IMR-90 (cell line): ENCODE measurements around the gene ASTL. TPM values are rescaled to one million over a fixed set of nuclear protein-coding genes. Genes with fewer than 3 reads are reported as not detected.

ENCODE experiments used
- ATAC-seq: fragments of 200-7000 bp; cut with Tn5 transposase; 2 replicates; pipeline ENCODE4 v1.9.1; 2020; ENCODE audit warnings: low read depth, mild to moderate bottlenecking, moderate library complexity
- BruUV-seq: library from RNA; stranded (reverse); fragments of 400-500 nt; replicated peaks from 2 replicates; lab custom pipeline; 2021; lab: Mats Ljungman, UMichigan
- CTCF ChIA-PET: fragments of 300-600 bp; formaldehyde crosslinking; extraction: SDS; loops from one replicate; lab custom pipeline; 2021; ENCODE audit warnings: antibody characterized with exemption; lab: Yijun Ruan, JAX
- POLR2A ChIA-PET: fragments of 300-600 bp; sonication (Branson Sonifier 250); formaldehyde crosslinking; loops from one replicate; lab custom pipeline; 2022; ENCODE audit warnings: antibody characterized with exemption; ENCODE audit not compliant: unreplicated experiment; lab: Charles Lee
- DNase-seq: peaks from one replicate; pipeline ENCODE4 v3.0.0; 2013
- H2AFZ ChIP-seq: replicated peaks from 2 replicates; pipeline ENCODE3; 2013; ENCODE audit warnings: low read length, mild to moderate bottlenecking; ENCODE audit not compliant: poor library complexity
- H2AK5ac ChIP-seq: 2 replicates; pipeline ENCODE4 v1.6.1; 2013; ENCODE audit warnings: low read depth, low read length, inconsistent platforms
- H2AK9ac ChIP-seq: replicated peaks from 2 replicates; pipeline ENCODE3; 2013; ENCODE audit warnings: mild to moderate bottlenecking, low read depth, low read length, moderate library complexity; ENCODE audit not compliant: poor library complexity
- H2BK120ac ChIP-seq: 2 replicates; pipeline ENCODE4 v1.6.1; 2013; ENCODE audit warnings: low read depth, low read length, inconsistent platforms
- H2BK15ac ChIP-seq: 3 replicates; pipeline ENCODE4 v1.6.1; 2013; ENCODE audit warnings: low read depth, low read length, inconsistent platforms
- H2BK20ac ChIP-seq: 2 replicates; pipeline ENCODE4 v1.6.1; 2013; ENCODE audit warnings: low read depth, mild to moderate bottlenecking, inconsistent platforms, low read length, moderate library complexity
- H2BK5ac ChIP-seq: 2 replicates; pipeline ENCODE4 v1.6.1; 2013; ENCODE audit warnings: mild to moderate bottlenecking, low read depth, low read length, inconsistent platforms; ENCODE audit not compliant: poor library complexity, severe bottlenecking
- H3K14ac ChIP-seq: replicated peaks from 2 replicates; pipeline ENCODE4 v1.6.1; 2013; ENCODE audit warnings: low read depth, low read length, inconsistent platforms
- H3K18ac ChIP-seq: 2 replicates; pipeline ENCODE4 v1.6.1; 2013; ENCODE audit warnings: low read depth, low read length, control low read depth
- H3K23ac ChIP-seq: 2 replicates; pipeline ENCODE4 v1.6.1; 2013; ENCODE audit warnings: low read depth, low read length, inconsistent platforms
- H3K27ac ChIP-seq: 2 replicates; pipeline ENCODE4 v1.5.1; 2013; ENCODE audit warnings: mild to moderate bottlenecking, control low read depth, low read length; ENCODE audit not compliant: insufficient read depth
- H3K27me3 ChIP-seq: 2 replicates; pipeline ENCODE4 v1.6.1; 2013; ENCODE audit warnings: low read length; ENCODE audit not compliant: control insufficient read depth, insufficient read depth
- H3K36me3 ChIP-seq: 2 replicates; pipeline ENCODE4 v1.6.1; 2013; ENCODE audit warnings: low read length, mixed read lengths; ENCODE audit not compliant: control insufficient read depth, insufficient read depth
- H3K4ac ChIP-seq: 2 replicates; pipeline ENCODE4 v1.6.1; 2013; ENCODE audit warnings: low read depth, low read length, inconsistent platforms
- H3K4me1 ChIP-seq: 2 replicates; pipeline ENCODE4 v1.6.1; 2013; ENCODE audit warnings: low read length, mixed read lengths; ENCODE audit not compliant: control insufficient read depth, insufficient read depth
- H3K4me2 ChIP-seq: 2 replicates; pipeline ENCODE4 v1.6.1; 2013; ENCODE audit warnings: low read depth, mild to moderate bottlenecking, control low read depth, low read length, moderate library complexity
- H3K4me3 ChIP-seq: 2 replicates; pipeline ENCODE4 v1.5.1; 2013; ENCODE audit warnings: low read depth, mild to moderate bottlenecking, control low read depth, low read length, moderate library complexity; ENCODE audit not compliant: insufficient read depth
- H3K56ac ChIP-seq: 2 replicates; pipeline ENCODE4 v1.6.1; 2013; ENCODE audit warnings: low read length, inconsistent platforms; ENCODE audit not compliant: insufficient read depth; ENCODE audit errors: extremely low read depth
- H3K79me1 ChIP-seq, 2 experiments: 2 replicates each; pipeline ENCODE4 v1.6.1; 2013; ENCODE audit warnings: low read length in 2 of 2, inconsistent platforms in 1 of 2, low read depth in 1 of 2
- H3K9ac ChIP-seq: 2 replicates; pipeline ENCODE4 v1.6.1; 2013; ENCODE audit warnings: low read depth, low read length, control low read depth
- H3K9me1 ChIP-seq: 2 replicates; pipeline ENCODE4 v1.6.1; 2013; ENCODE audit warnings: low read length, inconsistent platforms; ENCODE audit not compliant: insufficient read depth
- H3K9me3 ChIP-seq: 2 replicates; pipeline ENCODE4 v1.6.1; 2013; ENCODE audit warnings: low read length; ENCODE audit not compliant: control insufficient read depth, insufficient read depth
- H4K20me1 ChIP-seq: 2 replicates; pipeline ENCODE4 v1.6.1; 2013; ENCODE audit warnings: low read length, inconsistent platforms; ENCODE audit not compliant: insufficient read depth
- H4K5ac ChIP-seq: 2 replicates; pipeline ENCODE4 v1.6.1; 2013; ENCODE audit warnings: mild to moderate bottlenecking, low read depth, low read length, control low read depth
- H4K8ac ChIP-seq, 2 experiments: 2 replicates each; pipeline ENCODE4 v1.6.1; 2013; ENCODE audit warnings: low read depth in 2 of 2, low read length in 2 of 2, control low read depth in 1 of 2, inconsistent platforms in 1 of 2
- H4K91ac ChIP-seq: 2 replicates; pipeline ENCODE4 v1.6.1; 2013; ENCODE audit warnings: low read depth, low read length, inconsistent platforms; ENCODE audit not compliant: insufficient read depth
- BHLHE40 ChIP-seq: fragments of 150-350 bp; IDR thresholded peaks from 2 replicates; pipeline ENCODE4 v1.6.1; 2016; ENCODE audit warnings: mild to moderate bottlenecking, low read depth, low read length
- CEBPB ChIP-seq: IDR thresholded peaks from 2 replicates; pipeline ENCODE4 v1.6.1; 2012; ENCODE audit warnings: low read depth, low read length, improper control_type of control experiment
- CHD1 ChIP-seq: IDR thresholded peaks from 2 replicates; pipeline ENCODE4 v1.6.1; 2012; ENCODE audit warnings: low read depth, low read length, improper control_type of control experiment
- FOS ChIP-seq: fragments of 150-350 bp; IDR thresholded peaks from 2 replicates; pipeline ENCODE4 v1.6.1; 2016; ENCODE audit warnings: low read depth, low read length
- MAFK ChIP-seq: IDR thresholded peaks from 2 replicates; pipeline ENCODE4 v1.6.1; 2012; ENCODE audit warnings: low read depth, low read length, improper control_type of control experiment
- MAZ ChIP-seq: IDR thresholded peaks from 2 replicates; pipeline ENCODE4 v1.6.1; 2012; ENCODE audit warnings: low read depth, mild to moderate bottlenecking, low read length, improper control_type of control experiment, moderate library complexity, borderline replicate concordance
- MXI1 ChIP-seq: IDR thresholded peaks from 2 replicates; pipeline ENCODE4 v1.6.1; 2012; ENCODE audit warnings: low read depth, mild to moderate bottlenecking, low read length, moderate library complexity, borderline replicate concordance
- NFE2L2 ChIP-seq: fragments of 150-350 bp; IDR thresholded peaks from 2 replicates; pipeline ENCODE4 v1.6.1; 2016; ENCODE audit warnings: low read depth, mild to moderate bottlenecking, low read length
- POLR2A ChIP-seq: IDR thresholded peaks from 2 replicates; pipeline ENCODE4 v1.6.1; 2012; ENCODE audit warnings: mild to moderate bottlenecking, low read depth, low read length
- RCOR1 ChIP-seq: IDR thresholded peaks from 2 replicates; pipeline ENCODE4 v1.6.1; 2012; ENCODE audit warnings: mild to moderate bottlenecking, low read length, improper control_type of control experiment; ENCODE audit not compliant: insufficient replicate concordance
- RFX5 ChIP-seq: IDR thresholded peaks from 2 replicates; pipeline ENCODE4 v1.8.0; 2012; ENCODE audit warnings: low read depth, mild to moderate bottlenecking, low read length, moderate library complexity
- SMC3 ChIP-seq: fragments of 150-350 bp; IDR thresholded peaks from 2 replicates; pipeline ENCODE4 v1.6.1; 2016; ENCODE audit warnings: low read depth, mild to moderate bottlenecking, antibody characterized with exemption, low read length, moderate library complexity
- WGBS, 2 experiments: methylation state at CpG; one replicate each; pipeline versions ENCODE4 v1.1.5 to v1.1.7; 2013; ENCODE audit warnings: missing lambda C conversion rate in 2 of 2; ENCODE audit not compliant: insufficient read length in 1 of 2; ENCODE audit errors: extremely low coverage in 2 of 2; 5-methylcytosine and 5-hydroxymethylcytosine counted together
- dilution Hi-C: fragments of 300-500 bp; cut with HindIII; formaldehyde crosslinking; loops from one replicate; pipeline ENCODE4 v1.14.3; 2018; ENCODE audit warnings: low sequenced_read_pairs; ENCODE audit not compliant: unreplicated experiment
- in situ Hi-C: fragments of 300-500 bp; cut with MboI; formaldehyde crosslinking; loops from 3 replicates; pipeline ENCODE4 v1.14.3; 2019; ENCODE audit warnings: low sequenced_read_pairs, inconsistent platforms, mixed read lengths
- intact Hi-C: fragments of 100-400 bp; cut with micrococcal nuclease; formaldehyde crosslinking; loops from 2 replicates; pipeline ENCODE4 v1.10.0; 2022
- polyA plus RNA-seq, 3 experiments: library from polyadenylated mRNA; depleted of rRNA; stranded (reverse); fragments of >200 nt; gene quantifications; 2 replicates each; pipeline ENCODE4 v1.2.3, GENCODE V29; 2012; ENCODE audit warnings: low replicate concordance in 1 of 3
- total RNA-seq: library from RNA; depleted of rRNA; stranded (reverse); fragments of >200 nt; gene quantifications from 2 replicates; pipeline ENCODE4 v1.2.3, GENCODE V29; 2012
- TF ChIP-seq, protein P1 (sequence below): conservative IDR thresholded peaks from 2 replicates; pipeline ENCODE4 v1.5.1; 2012; ENCODE audit warnings: mild to moderate bottlenecking, low read depth, low read length, improper control_type of control experiment
- TF ChIP-seq, protein P2 (sequence below): fragments of 150-350 bp; IDR thresholded peaks from 2 replicates; pipeline ENCODE4 v1.6.1; 2017; ENCODE audit warnings: mild to moderate bottlenecking, antibody characterized with exemption, low read length, low read depth
- TF ChIP-seq, protein P3 (sequence below): fragments of 150-350 bp; IDR thresholded peaks from 2 replicates; pipeline ENCODE4 v1.6.1; 2016; ENCODE audit warnings: low read depth, mild to moderate bottlenecking, low read length, moderate library complexity, borderline replicate concordance

The ASTL gene
- total and polyA plus RNA-seq, 2 of the 4 experiments (the other 2 are of a cell fraction) = not detected

DNA sequence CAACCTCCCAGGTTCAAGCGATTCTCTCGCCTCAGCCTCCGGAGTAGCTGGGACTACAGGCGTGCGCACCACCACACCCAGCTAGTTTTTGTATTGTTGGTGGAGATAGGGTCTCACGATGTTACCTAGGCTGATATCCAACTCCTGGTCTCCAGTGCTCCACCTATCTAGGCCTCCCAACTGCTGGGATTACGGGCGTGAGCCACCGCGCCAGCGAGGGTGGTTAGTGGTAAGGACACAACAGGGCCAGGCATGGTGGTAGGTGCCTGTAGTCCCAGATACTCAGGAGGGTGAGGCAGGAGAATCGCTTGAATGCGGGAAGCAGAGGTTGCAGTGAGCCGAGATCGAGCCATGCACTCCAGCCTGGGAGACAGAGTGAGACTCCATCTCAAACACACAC lies 33.5 kb upstream of the ASTL start:
- in situ Hi-C loops = no loop called here
- H2AK5ac ChIP-seq = no peak overlapping the region
- ATAC-seq (no peak), DNase-seq (no peak)
- H2AFZ ChIP-seq = no peak overlapping the region
- H3K9me3 ChIP-seq = no peaks in the 10 kb centered on the region
- no peaks in the 10 kb centered on the region for H3K36me3 ChIP-seq
- H3K18ac ChIP-seq = no peak overlapping the region
- peaks cover 2% of the 10 kb centered on the region; the same call in 1 of the 2 replicates for H3K4me1 ChIP-seq
- ChIA-PET CTCF (no interaction called here), POLR2A (no interaction called here)
- H4K91ac ChIP-seq = no peak overlapping the region
- no TSS peak for BruUV-seq
- H3K27ac ChIP-seq = no peak overlapping the region
- no peak overlapping the region for H2BK120ac ChIP-seq
- no peak for TF ChIP-seq SMC3
- TF ChIP-seq RCOR1 = no peak
- no peak for TF ChIP-seq RFX5
- TF ChIP-seq CEBPB = no peak
- TF ChIP-seq, protein P1, sequence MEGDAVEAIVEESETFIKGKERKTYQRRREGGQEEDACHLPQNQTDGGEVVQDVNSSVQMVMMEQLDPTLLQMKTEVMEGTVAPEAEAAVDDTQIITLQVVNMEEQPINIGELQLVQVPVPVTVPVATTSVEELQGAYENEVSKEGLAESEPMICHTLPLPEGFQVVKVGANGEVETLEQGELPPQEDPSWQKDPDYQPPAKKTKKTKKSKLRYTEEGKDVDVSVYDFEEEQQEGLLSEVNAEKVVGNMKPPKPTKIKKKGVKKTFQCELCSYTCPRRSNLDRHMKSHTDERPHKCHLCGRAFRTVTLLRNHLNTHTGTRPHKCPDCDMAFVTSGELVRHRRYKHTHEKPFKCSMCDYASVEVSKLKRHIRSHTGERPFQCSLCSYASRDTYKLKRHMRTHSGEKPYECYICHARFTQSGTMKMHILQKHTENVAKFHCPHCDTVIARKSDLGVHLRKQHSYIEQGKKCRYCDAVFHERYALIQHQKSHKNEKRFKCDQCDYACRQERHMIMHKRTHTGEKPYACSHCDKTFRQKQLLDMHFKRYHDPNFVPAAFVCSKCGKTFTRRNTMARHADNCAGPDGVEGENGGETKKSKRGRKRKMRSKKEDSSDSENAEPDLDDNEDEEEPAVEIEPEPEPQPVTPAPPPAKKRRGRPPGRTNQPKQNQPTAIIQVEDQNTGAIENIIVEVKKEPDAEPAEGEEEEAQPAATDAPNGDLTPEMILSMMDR = no peak
- TF ChIP-seq NFE2L2 = no peak
- no peak for TF ChIP-seq BHLHE40
- no peak for TF ChIP-seq MXI1
- TF ChIP-seq, protein P2, sequence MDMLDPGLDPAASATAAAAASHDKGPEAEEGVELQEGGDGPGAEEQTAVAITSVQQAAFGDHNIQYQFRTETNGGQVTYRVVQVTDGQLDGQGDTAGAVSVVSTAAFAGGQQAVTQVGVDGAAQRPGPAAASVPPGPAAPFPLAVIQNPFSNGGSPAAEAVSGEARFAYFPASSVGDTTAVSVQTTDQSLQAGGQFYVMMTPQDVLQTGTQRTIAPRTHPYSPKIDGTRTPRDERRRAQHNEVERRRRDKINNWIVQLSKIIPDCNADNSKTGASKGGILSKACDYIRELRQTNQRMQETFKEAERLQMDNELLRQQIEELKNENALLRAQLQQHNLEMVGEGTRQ = no peak
- TF ChIP-seq MAZ = no peak
- TF ChIP-seq, protein P3, sequence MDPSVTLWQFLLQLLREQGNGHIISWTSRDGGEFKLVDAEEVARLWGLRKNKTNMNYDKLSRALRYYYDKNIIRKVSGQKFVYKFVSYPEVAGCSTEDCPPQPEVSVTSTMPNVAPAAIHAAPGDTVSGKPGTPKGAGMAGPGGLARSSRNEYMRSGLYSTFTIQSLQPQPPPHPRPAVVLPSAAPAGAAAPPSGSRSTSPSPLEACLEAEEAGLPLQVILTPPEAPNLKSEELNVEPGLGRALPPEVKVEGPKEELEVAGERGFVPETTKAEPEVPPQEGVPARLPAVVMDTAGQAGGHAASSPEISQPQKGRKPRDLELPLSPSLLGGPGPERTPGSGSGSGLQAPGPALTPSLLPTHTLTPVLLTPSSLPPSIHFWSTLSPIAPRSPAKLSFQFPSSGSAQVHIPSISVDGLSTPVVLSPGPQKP = no peak
- TF ChIP-seq POLR2A = no peak
- no peak for TF ChIP-seq CHD1
- TF ChIP-seq FOS = no peak
- no peak for TF ChIP-seq MAFK
- no peak overlapping the region for H2BK15ac ChIP-seq
- no peak overlapping the region for H3K4me3 ChIP-seq
- H3K56ac ChIP-seq = no peak overlapping the region
- no peak overlapping the region for H4K8ac ChIP-seq
- H2BK5ac ChIP-seq = no peak overlapping the region
- H4K20me1 ChIP-seq = no peaks in the 10 kb centered on the region
- 0 out of 2 replicates have a peak, but pooled peaks cover 3% of the 10 kb centered on the region for H3K9me1 ChIP-seq
- dilution Hi-C loops = no loop called here
- H4K5ac ChIP-seq = no peak overlapping the region
- no peaks in the 10 kb centered on the region for H3K27me3 ChIP-seq
- H2AK9ac ChIP-seq = no peak overlapping the region
- no CpG with 5 or more reads among the region's 15 CpGs for WGBS, 2 experiments
- H3K14ac ChIP-seq = no peak overlapping the region
- H3K4ac ChIP-seq = no peak overlapping the region
- no peak overlapping the region for H3K4me2 ChIP-seq
- no peak overlapping the region for H3K9ac ChIP-seq
- H3K79me1 ChIP-seq = no peaks in the 10 kb centered on the region
- H3K23ac ChIP-seq = no peak overlapping the region
- intact Hi-C loops = no loop called here
- no peak overlapping the region for H2BK20ac ChIP-seq
